ENCODE data around the gene RGS3. TPM values are rescaled to one million over a fixed set of nuclear protein-coding genes. Genes with fewer than 3 reads are reported as not detected.
A peak's percentile ranks its signal among the peaks of the same experiment; 100 is the strongest.

RGS3 gene
- total RNA-seq, 1 donor, result 48.9 TPM

GRCh38 chr9:113630386-113631136 lies 167.0 kb downstream of the RGS3 start:
- no peak for TF ChIP-seq CTCF (IDR thresholded peaks at IDR 0.05; ENCODE audit: insufficient read depth, low read length)
- no peak overlapping the region for H3K4me3 ChIP-seq (ENCODE audit: low read depth, low read length)
- no peak for DNase-seq (ENCODE audit: low read depth)

GRCh38 chr9:113631137-113631765 lies 167.7 kb downstream of the RGS3 start:
- peak; percentile 42 for DNase-seq (ENCODE audit: low read depth)
- no peak for TF ChIP-seq CTCF (IDR thresholded peaks at IDR 0.05; ENCODE audit: insufficient read depth, low read length)
- no peak overlapping the region for H3K4me3 ChIP-seq (ENCODE audit: low read depth, low read length)

- DNase-seq (ENCODE audit: low read depth), result no peak
- H3K4me3 ChIP-seq (ENCODE audit: low read depth, low read length), result no peak overlapping the region
- TF ChIP-seq CTCF (IDR thresholded peaks at IDR 0.05; ENCODE audit: insufficient read depth, low read length), result no peak
These were observed 168.5 kb downstream of the RGS3 start for GRCh38 chr9:113631871-113632665.

GRCh38 chr9:113632776-113633590 lies 169.5 kb downstream of the RGS3 start:
- no peak overlapping the region for H3K4me3 ChIP-seq (ENCODE audit: low read depth, low read length)
- no peak for DNase-seq (ENCODE audit: low read depth)
- no peak for TF ChIP-seq CTCF (IDR thresholded peaks at IDR 0.05; ENCODE audit: insufficient read depth, low read length)

GRCh38 chr9:113633782-113634595 lies 170.5 kb downstream of the RGS3 start:
- DNase-seq (ENCODE audit: low read depth), result no peak
- TF ChIP-seq CTCF (IDR thresholded peaks at IDR 0.05; ENCODE audit: insufficient read depth, low read length), result no peak
- no peak overlapping the region for H3K4me3 ChIP-seq (ENCODE audit: low read depth, low read length)

Measured in fibroblast of the aortic adventitia (primary cell).